GM12865 (cell line): ENCODE results near the gene BEND4.

Experiments used
- DNase-seq: peaks from one replicate; pipeline ENCODE4 v3.0.0; 2010; ENCODE audit warnings: low read depth
- H3K4me3 ChIP-seq: 2 replicates; pipeline ENCODE4 v1.5.1; 2011; ENCODE audit warnings: mild to moderate bottlenecking, low read depth, low read length, control low read depth
- CTCF ChIP-seq: IDR thresholded peaks from 2 replicates; pipeline ENCODE4 v1.5.1; 2011; ENCODE audit warnings: low read length, control low read depth, low read depth, inconsistent platforms; ENCODE audit not compliant: insufficient read depth; ENCODE audit errors: missing control alignments

BEND4 gene

GRCh38 chr4:42104521-42104920 lies 47.9 kb downstream of the BEND4 start:
- TF ChIP-seq CTCF: no peak
- no peak overlapping the region for H3K4me3 ChIP-seq
- DNase-seq: no peak

GRCh38 chr4:42101446-42101975 lies 50.9 kb downstream of the BEND4 start:
- no peak for TF ChIP-seq CTCF
- DNase-seq: no peak
- H3K4me3 ChIP-seq: no peak overlapping the region

GRCh38 chr4:42088386-42088785 lies 64.1 kb downstream of the BEND4 start:
- no peak for DNase-seq
- TF ChIP-seq CTCF: no peak
- H3K4me3 ChIP-seq: no peak overlapping the region

GRCh38 chr4:42083816-42084215 lies 68.6 kb downstream of the BEND4 start:
- TF ChIP-seq CTCF: no peak
- DNase-seq: no peak
- H3K4me3 ChIP-seq: no peak overlapping the region

GRCh38 chr4:42080306-42080705 lies 72.1 kb downstream of the BEND4 start:
- TF ChIP-seq CTCF: no peak
- DNase-seq: no peak
- no peak overlapping the region for H3K4me3 ChIP-seq

- peak; percentile 28 for DNase-seq
- no peak overlapping the region for H3K4me3 ChIP-seq
- no peak for TF ChIP-seq CTCF
These were observed 74.2 kb downstream of the BEND4 start for GRCh38 chr4:42078184-42078801.

GRCh38 chr4:42074294-42074693 lies 78.2 kb downstream of the BEND4 start:
- no peak overlapping the region for H3K4me3 ChIP-seq
- TF ChIP-seq CTCF: no peak
- DNase-seq: no peak
